Mammary epithelial cell (primary cell): ENCODE measurements around the gene DYNC1H1.

ENCODE experiments used
- EZH2 ChIP-seq: IDR thresholded peaks from 2 replicates; pipeline ENCODE4 v1.6.1; 2012; ENCODE audit warnings: low read length, inconsistent platforms, borderline replicate concordance
- TF ChIP-seq, protein P1 (sequence below), 2 donors: IDR thresholded peaks in 1 of 2; conservative IDR thresholded peaks in 1 of 2; 2 replicates each; pipeline ENCODE4 v1.5.1; 2011 to 2012; ENCODE audit warnings: inconsistent platforms in 2 of 2, low read length in 2 of 2, mild to moderate bottlenecking in 2 of 2, control low read depth in 1 of 2, low read depth in 1 of 2; ENCODE audit not compliant: insufficient read depth in 1 of 2; ENCODE audit errors: extremely low read depth in 1 of 2

DNA sequence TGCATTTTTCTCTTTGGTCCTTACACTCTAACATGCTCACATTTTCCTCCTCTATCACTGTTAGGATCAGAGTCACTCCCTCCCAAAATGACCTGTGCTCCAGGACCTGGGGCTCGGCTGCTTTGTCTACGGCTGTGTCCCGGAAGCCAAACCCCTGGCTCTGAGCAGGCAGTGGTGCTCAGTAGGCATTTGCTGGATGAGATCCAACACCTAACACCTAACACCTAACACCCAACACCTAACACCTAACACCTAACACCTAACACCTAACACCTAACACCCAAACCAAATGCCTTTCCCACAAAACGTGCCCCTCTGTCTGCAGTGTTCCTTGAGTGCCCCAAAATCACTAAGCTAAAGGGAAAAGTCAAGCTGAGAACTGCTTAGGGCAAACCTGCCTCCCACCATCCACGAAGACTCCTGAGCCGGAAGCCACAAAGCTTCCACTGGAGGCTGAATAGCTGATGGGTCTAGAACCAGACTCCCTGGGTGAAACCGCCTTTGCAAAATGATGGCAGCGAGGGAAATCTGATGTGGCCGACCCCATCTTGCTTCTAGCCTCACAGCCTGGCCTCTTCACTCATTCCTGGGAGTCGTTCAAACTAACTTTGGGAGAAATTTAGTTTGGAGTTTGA lies 93.2 kb downstream of the DYNC1H1 start:
- TF ChIP-seq, protein P1, sequence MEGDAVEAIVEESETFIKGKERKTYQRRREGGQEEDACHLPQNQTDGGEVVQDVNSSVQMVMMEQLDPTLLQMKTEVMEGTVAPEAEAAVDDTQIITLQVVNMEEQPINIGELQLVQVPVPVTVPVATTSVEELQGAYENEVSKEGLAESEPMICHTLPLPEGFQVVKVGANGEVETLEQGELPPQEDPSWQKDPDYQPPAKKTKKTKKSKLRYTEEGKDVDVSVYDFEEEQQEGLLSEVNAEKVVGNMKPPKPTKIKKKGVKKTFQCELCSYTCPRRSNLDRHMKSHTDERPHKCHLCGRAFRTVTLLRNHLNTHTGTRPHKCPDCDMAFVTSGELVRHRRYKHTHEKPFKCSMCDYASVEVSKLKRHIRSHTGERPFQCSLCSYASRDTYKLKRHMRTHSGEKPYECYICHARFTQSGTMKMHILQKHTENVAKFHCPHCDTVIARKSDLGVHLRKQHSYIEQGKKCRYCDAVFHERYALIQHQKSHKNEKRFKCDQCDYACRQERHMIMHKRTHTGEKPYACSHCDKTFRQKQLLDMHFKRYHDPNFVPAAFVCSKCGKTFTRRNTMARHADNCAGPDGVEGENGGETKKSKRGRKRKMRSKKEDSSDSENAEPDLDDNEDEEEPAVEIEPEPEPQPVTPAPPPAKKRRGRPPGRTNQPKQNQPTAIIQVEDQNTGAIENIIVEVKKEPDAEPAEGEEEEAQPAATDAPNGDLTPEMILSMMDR (conservative IDR thresholded peaks at IDR 0.05 in 1 of 2, IDR thresholded peaks at IDR 0.05 in 1 of 2; ENCODE audit: extremely low read depth in 1 of 2, insufficient read depth in 1 of 2, low read depth in 1 of 2, low read length in 2 of 2), result no peak
- TF ChIP-seq EZH2, result no peak
